ENCODE data around the gene SWI5. TPM values are rescaled to one million over a fixed set of nuclear protein-coding genes. Genes with fewer than 3 reads are reported as not detected.

The SWI5 gene
- total RNA-seq, 4 donors from 2014 or later: 18.3 to 27.2 (median 23.5) TPM

DNA sequence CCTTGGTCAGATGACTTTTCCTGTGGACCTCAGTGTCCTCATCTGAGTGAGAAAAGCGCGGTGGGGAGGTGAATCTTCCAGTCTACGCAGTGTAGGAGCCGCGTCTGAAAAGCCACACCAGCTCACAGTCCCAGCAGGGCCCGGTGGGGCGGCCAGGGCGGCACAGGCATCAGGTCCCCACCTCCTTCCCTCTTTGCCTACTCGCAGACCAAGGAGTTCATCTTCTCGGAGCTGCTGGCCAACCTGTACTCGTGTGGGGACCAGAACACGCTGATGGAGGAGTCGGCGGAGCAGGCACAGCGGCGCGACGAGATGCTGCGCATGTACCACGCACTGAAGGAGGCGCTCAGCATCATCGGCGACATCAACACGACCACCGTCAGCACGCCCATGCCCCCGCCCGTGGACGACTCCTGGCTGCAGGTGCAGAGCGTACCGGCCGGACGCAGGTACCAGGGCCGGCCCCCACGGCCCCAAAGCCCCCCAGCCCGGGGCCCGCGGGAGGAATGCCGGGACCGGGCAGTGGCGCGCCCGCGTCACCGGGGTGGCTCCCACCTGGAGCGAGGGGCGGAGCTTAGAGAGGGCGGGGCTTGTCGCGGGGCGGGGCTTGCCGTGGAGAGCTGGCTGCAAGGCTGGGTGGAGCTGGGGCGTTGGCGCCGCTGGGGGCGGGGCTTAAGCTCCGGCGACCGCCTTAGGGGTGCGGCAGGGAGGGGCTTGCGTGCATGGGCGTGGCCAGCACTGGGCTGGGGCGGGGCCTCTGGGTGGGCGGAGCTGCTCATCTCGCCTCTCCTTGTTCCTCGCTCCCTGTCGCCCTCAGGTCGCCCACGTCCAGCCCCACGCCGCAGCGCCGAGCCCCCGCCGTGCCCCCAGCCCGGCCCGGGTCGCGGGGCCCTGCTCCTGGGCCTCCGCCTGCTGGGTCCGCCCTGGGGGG lies 25.9 kb upstream of the SWI5 start:
- H3K36me3 ChIP-seq: no peaks in the 10 kb centered on the region
- DNase-seq: peak; percentile 98 to 99 (median 99)
- peaks cover 0 to 23% (median 9%) of the 10 kb centered on the region in 4 donors for H3K4me1 ChIP-seq
- no peaks in the 10 kb centered on the region for H3K27me3 ChIP-seq
- H3K27ac ChIP-seq: peak overlapping the region; percentile 8 to 74 (median 36)
- no peaks in the 10 kb centered on the region for H3K9me3 ChIP-seq
- H3K4me3 ChIP-seq: peak overlapping the region; percentile 41 to 59 (median 51)
- TF ChIP-seq POLR2A (IDR thresholded peaks at IDR 0.05): no peak
- TF ChIP-seq, protein P1, sequence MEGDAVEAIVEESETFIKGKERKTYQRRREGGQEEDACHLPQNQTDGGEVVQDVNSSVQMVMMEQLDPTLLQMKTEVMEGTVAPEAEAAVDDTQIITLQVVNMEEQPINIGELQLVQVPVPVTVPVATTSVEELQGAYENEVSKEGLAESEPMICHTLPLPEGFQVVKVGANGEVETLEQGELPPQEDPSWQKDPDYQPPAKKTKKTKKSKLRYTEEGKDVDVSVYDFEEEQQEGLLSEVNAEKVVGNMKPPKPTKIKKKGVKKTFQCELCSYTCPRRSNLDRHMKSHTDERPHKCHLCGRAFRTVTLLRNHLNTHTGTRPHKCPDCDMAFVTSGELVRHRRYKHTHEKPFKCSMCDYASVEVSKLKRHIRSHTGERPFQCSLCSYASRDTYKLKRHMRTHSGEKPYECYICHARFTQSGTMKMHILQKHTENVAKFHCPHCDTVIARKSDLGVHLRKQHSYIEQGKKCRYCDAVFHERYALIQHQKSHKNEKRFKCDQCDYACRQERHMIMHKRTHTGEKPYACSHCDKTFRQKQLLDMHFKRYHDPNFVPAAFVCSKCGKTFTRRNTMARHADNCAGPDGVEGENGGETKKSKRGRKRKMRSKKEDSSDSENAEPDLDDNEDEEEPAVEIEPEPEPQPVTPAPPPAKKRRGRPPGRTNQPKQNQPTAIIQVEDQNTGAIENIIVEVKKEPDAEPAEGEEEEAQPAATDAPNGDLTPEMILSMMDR (IDR thresholded peaks at IDR 0.05): no peak

- DNase-seq: no peak
- Histone ChIP-seq H3K9me3 (no peaks in the 10 kb centered on the region), H3K36me3 (peaks cover 0 to 2% (median 0%) of the 10 kb centered on the region in 3 donors), H3K27ac (peak overlapping the region in 1 of 4 donors; percentile 74), H3K4me1 (peaks cover 0 to 14% (median 9%) of the 10 kb centered on the region in 4 donors), H3K27me3 (no peaks in the 10 kb centered on the region), H3K4me3 (peak overlapping the region; percentile 41 to 59 (median 51))
- no peak for TF ChIP-seq POLR2A (IDR thresholded peaks at IDR 0.05)
- TF ChIP-seq, protein P1 (IDR thresholded peaks at IDR 0.05): no peak
Measured at GRCh38 chr9:128250839-128251731, 25.0 kb upstream of the SWI5 start.

DNA sequence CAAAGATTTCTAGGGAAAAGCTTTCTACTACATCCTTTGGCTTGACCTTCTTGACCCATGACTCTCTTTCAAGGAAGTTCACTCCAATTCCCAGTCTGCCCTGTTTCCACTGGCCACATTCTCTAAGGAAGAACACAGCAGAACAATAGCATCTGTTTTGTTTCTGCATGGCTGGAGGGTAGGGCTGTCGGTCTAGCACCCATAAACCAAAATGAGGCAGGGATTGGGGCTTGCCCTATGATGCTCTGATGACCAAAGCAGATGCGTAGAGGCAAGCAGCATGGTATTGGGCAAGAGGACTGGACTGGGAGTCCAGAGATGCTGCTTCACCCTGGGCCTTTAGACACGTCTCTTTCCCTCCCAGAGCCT lies 24.4 kb upstream of the SWI5 start:
- no peak for TF ChIP-seq POLR2A (IDR thresholded peaks at IDR 0.05)
- TF ChIP-seq, protein P1 (IDR thresholded peaks at IDR 0.05): no peak
- Histone ChIP-seq H3K27me3 (no peaks in the 10 kb centered on the region), H3K4me3 (no peak overlapping the region), H3K9me3 (no peaks in the 10 kb centered on the region), H3K36me3 (peaks cover 0 to 7% (median 0%) of the 10 kb centered on the region in 3 donors), H3K4me1 (peaks cover 0 to 11% (median 9%) of the 10 kb centered on the region in 4 donors), H3K27ac (no peak overlapping the region)
- DNase-seq: no peak

DNA sequence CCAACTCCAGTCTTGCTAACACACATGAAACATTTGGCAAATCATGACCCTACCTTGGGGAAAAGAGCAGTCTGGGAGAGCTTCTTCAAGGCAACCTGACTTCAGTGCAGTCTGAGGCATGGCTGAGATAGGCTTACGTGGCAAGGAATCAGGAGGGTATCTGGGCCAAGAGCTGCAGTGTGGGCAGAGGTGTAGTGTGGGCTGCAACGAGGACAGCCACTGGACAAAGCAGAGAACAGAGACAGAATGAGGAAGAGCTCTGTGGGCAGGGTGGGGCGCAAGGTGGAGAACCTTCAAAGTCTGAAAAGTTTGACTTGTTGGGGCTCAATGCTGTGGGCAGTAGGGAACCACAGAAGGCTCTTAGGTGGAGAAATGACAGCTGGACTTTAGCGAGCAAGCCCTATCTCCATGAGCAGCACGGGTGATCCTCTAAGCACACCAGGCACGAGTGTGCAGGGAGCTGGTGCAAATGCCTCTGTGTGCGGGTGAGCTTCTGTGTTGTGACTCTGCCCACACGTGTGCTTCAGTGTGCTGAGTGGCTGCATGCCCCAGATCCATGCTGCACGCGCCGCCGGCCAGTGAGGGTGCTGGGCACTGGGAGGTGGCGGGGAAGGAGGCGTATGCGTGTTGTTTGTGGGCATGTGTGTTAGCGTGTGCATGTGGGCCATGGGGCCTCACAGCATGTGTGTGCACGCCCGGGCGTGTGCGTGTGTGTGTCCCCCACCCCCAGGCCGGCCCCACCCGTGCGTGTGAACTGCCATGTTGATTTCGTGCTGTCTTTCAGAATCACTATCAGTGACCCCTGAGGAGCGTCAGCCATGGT lies 23.5 kb upstream of the SWI5 start:
- no peak overlapping the region for H3K4me3 ChIP-seq
- no peaks in the 10 kb centered on the region for H3K27me3 ChIP-seq
- peaks cover 0 to 15% (median 0%) of the 10 kb centered on the region in 3 donors for H3K36me3 ChIP-seq
- no peak for TF ChIP-seq POLR2A (IDR thresholded peaks at IDR 0.05)
- TF ChIP-seq, protein P1 (IDR thresholded peaks at IDR 0.05): no peak
- DNase-seq: no peak
- H3K27ac ChIP-seq: no peak overlapping the region
- peaks cover 0 to 11% (median 9%) of the 10 kb centered on the region in 4 donors for H3K4me1 ChIP-seq
- no peaks in the 10 kb centered on the region for H3K9me3 ChIP-seq

Measured in Peyer's patch (tissue), 4 donors.